Tibial artery (tissue), 4 donors: ENCODE results near the gene EID2B.

ENCODE experiments used
- DNase-seq, 2 donors: peaks; one replicate each; pipeline ENCODE4 v3.0.0-alpha.2; 2019
- H3K27ac ChIP-seq, 2 donors: fragments of 200-600 bp; sonication (generic) in 1 of 2; 1 replicate in 1 of 2; 2 replicates in 1 of 2; pipeline ENCODE4 v1.5.1; 2018 to 2019; ENCODE audit warnings: mild to moderate bottlenecking in 1 of 2
- H3K27me3 ChIP-seq, 2 donors: fragments of 200-600 bp; sonication (generic) in 1 of 2; one replicate each; pipeline versions ENCODE4 v1.5.1 to v1.6.0; 2016 to 2019
- H3K36me3 ChIP-seq, 3 donors: fragments of 200-600 bp; sonication (generic) in 2 of 3; one replicate each; pipeline ENCODE4 v1.5.1; 2016 to 2019; ENCODE audit warnings: mild to moderate bottlenecking in 2 of 3
- H3K4me1 ChIP-seq, 4 donors: fragments of 200-600 bp; sonication (generic) in 2 of 4; 1 replicate in 3 of 4; 2 replicates in 1 of 4; pipeline ENCODE4 v1.5.1; 2016 to 2019
- H3K4me3 ChIP-seq, 2 donors: fragments of 200-600 bp; sonication (generic) in 1 of 2; 1 replicate in 1 of 2; 2 replicates in 1 of 2; pipeline ENCODE4 v1.5.1; 2018 to 2019; ENCODE audit warnings: mild to moderate bottlenecking in 2 of 2
- H3K9me3 ChIP-seq, 3 donors: fragments of 200-600 bp; sonication (generic) in 1 of 3; one replicate each; pipeline ENCODE4 v1.5.1; 2016 to 2019
- CTCF ChIP-seq, 2 experiments: fragments of 200-600 bp in 1 of 2; fragments of 450-650 bp in 1 of 2; IDR thresholded peaks; one replicate each; pipeline ENCODE4 v1.5.1; 2017 to 2019; ENCODE audit warnings: antibody characterized with exemption in 2 of 2, mild to moderate bottlenecking in 1 of 2, moderate library complexity in 1 of 2
- intact Hi-C: fragments of 100-400 bp; cut with DNase I; formaldehyde crosslinking; loops from one replicate; pipeline ENCODE4 v1.15.0; 2023; ENCODE audit warnings: low total_unique reads

Gene EID2B

GRCh38 chr19:39550197-39550596 lies 17.5 kb upstream of the EID2B start:
- Histone ChIP-seq H3K36me3 (no peaks in the 10 kb centered on the region), H3K9me3 (no peaks in the 10 kb centered on the region), H3K4me3 (no peak overlapping the region), H3K27ac (no peak overlapping the region), H3K27me3 (peaks cover 0 to 24% of the 10 kb centered on the region in 2 donors), H3K4me1 (no peaks in the 10 kb centered on the region)
- DNase-seq, result no peak
- TF ChIP-seq CTCF (IDR thresholded peaks at IDR 0.05), result no peak
- intact Hi-C loops, result no loop called here

- DNase-seq, result no peak
- Histone ChIP-seq H3K9me3 (no peaks in the 10 kb centered on the region), H3K4me3 (no peak overlapping the region), H3K27ac (no peak overlapping the region), H3K27me3 (peaks cover 0 to 9% of the 10 kb centered on the region in 2 donors), H3K36me3 (no peaks in the 10 kb centered on the region), H3K4me1 (no peaks in the 10 kb centered on the region)
- intact Hi-C loops, result no loop called here
- no peak for TF ChIP-seq CTCF (IDR thresholded peaks at IDR 0.05)
These were observed 13.9 kb upstream of the EID2B start for GRCh38 chr19:39546599-39546998.

- no peak overlapping the region for H3K27ac ChIP-seq
- TF ChIP-seq CTCF (IDR thresholded peaks at IDR 0.05), result no peak
These were observed 12.3 kb upstream of the EID2B start for GRCh38 chr19:39544911-39545310.

GRCh38 chr19:39544226-39544903 lies 11.7 kb upstream of the EID2B start:
- no peak for TF ChIP-seq CTCF (IDR thresholded peaks at IDR 0.05)
- intact Hi-C loops, result no loop called here

More at GRCh38 chr19:39544911-39545310, 12.3 kb upstream of the EID2B start:
- Histone ChIP-seq H3K27me3 (peaks cover 0 to 9% of the 10 kb centered on the region in 2 donors), H3K4me1 (peaks cover 0 to 5% (median 2%) of the 10 kb centered on the region in 4 donors), H3K36me3 (no peaks in the 10 kb centered on the region), H3K4me3 (no peak overlapping the region), H3K9me3 (no peaks in the 10 kb centered on the region)
- intact Hi-C loops, result no loop called here
- DNase-seq, result no peak

GRCh38 chr19:39543477-39543857 lies 10.8 kb upstream of the EID2B start:
- no peak overlapping the region for H3K27ac ChIP-seq
- no peaks in the 10 kb centered on the region for H3K36me3 ChIP-seq
- no peak overlapping the region for H3K4me3 ChIP-seq
- H3K4me1 ChIP-seq, result peaks cover 0 to 12% (median 9%) of the 10 kb centered on the region in 4 donors
- DNase-seq, result no peak
- peaks cover 0 to 9% of the 10 kb centered on the region in 2 donors for H3K27me3 ChIP-seq
- H3K9me3 ChIP-seq, result no peaks in the 10 kb centered on the region
- intact Hi-C loops, result no loop called here
- TF ChIP-seq CTCF (IDR thresholded peaks at IDR 0.05), result no peak

More at GRCh38 chr19:39544226-39544903, 11.7 kb upstream of the EID2B start:
- Histone ChIP-seq H3K9me3 (no peaks in the 10 kb centered on the region), H3K27me3 (peaks cover 0 to 9% of the 10 kb centered on the region in 2 donors), H3K36me3 (no peaks in the 10 kb centered on the region), H3K27ac (no peak overlapping the region), H3K4me1 (peaks cover 0 to 5% (median 2%) of the 10 kb centered on the region in 4 donors), H3K4me3 (no peak overlapping the region)
- no peak for DNase-seq
